ENCODE measurements around the gene MYOZ3.

The MYOZ3 gene

GRCh38 chr5:150622157-150622556, 38.9 kb upstream of the MYOZ3 start:
- DNase-seq (ENCODE audit: extremely low spot score) = no peak
- CTCF ChIA-PET = interaction anchor here (1.4 to 2.1 kb wide), 2 partner anchors 17 to 172 kb away, joined by 3 to 5 read pairs; partner anchors contain the start of gene RPS14
- TF ChIP-seq CTCF (IDR thresholded peaks at IDR 0.05; ENCODE audit: control extremely low read depth, extremely low read depth, low read depth, missing control alignments) = no peak
- POLR2A ChIA-PET = no interaction called here

DNA sequence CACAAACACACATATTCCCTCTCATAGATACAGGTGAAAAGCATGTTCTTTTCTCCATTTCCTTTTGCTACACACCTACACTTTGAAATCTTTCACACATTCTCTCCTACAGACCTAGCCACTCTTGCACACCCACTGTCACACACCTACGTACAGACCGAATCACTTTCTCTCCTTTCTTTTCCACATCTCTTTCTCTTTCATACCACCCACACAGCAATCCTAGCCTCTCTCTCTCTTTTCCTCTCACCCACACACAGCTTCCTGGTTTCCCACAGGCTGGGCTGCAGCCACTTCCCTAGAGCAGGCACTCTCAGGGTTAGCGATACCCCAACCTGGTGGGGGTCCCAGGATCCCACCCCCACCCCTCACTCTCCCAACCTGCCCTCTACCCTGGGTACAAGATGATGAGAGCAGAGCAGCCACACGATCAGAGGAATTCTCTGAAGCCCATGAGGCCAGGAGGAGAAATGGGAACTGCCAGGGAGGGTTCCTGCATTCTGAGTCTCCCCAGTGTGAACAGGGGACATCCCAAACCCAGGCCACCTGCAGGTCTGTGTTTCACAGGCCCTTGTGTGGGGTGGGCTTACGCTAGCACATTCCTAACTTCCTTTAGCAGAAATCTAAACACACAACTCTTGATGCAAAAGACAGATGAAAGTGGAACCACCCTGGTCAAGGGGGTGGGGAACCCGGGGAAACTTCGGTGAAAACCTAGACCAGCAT, 37.7 kb upstream of the MYOZ3 start:
- POLR2A ChIA-PET = interaction anchor here (0.6 kb wide), 1 partner anchor 60 kb away, joined by 4 read pairs; no protein-coding TSS in a partner anchor
- CTCF ChIA-PET = interaction anchor here (0.9 to 2.1 kb wide), 2 partner anchors 34 to 174 kb away, joined by 3 to 5 read pairs; partner anchors contain the start of gene RPS14
- peak; percentile 61 for DNase-seq (ENCODE audit: extremely low spot score)
- no peak for TF ChIP-seq CTCF (IDR thresholded peaks at IDR 0.05; ENCODE audit: control extremely low read depth, extremely low read depth, low read depth, missing control alignments)

DNA sequence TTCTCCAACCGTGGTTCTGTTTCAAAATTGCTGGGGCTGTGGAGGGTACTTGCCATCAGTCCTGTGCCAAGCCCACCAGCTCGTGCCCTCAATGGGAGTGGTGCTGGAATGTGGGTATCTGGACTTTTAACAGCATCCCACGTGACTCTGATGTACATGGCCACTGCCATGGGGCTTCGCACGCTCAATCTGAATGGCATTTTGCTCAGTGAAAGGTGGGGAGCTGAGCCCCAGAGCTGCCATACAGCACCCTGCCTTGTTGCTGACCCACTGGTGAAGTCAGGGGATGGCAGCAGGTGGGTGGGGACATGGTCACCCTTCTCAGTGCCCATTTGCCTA, 37.2 kb upstream of the MYOZ3 start:
- no peak for DNase-seq (ENCODE audit: extremely low spot score)
- TF ChIP-seq CTCF (IDR thresholded peaks at IDR 0.05; ENCODE audit: control extremely low read depth, extremely low read depth, low read depth, missing control alignments) = no peak
- ChIA-PET CTCF (no interaction called here), POLR2A (no interaction called here)

DNA sequence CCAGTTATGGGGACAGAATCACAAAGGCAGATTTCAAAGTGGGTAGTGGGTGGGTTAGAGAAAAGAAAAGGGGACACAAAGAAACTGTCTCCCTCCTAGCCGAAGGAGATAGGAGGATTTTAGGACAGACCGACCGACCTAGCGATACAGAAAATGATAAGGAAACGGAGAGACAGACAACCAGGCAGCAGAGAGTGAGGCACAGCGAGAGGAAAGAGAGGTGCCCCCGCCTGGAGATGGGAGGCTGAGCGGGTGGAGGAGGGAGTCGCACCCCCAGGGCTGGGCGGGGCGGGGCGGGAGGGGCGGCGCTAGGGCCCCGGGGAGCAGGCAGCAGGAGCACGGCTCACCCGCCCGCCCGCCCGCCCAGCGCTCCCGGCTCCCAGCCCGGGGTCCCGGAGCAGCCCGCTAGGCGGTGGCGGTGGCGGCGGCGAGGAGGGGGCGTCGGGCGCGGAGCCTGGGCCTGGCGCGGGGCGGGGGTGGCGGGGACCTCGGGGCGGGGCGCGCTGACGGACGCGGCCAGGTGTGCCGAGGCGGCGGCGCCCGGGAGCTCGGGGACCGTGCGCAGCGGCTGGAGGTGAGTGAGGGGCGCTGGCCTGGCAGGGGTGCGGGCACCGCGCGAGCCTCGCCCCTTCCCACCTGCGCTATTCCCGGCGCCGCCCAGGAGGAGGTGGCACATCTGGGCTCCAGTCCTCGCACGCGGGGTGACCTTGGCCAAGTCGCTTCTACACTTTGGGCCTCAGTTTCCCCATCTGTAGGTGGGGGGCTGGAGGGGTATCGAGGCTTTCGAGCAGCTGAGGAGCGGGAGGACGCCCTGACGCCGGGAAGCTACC, 36.5 kb upstream of the MYOZ3 start:
- TF ChIP-seq CTCF (IDR thresholded peaks at IDR 0.05; ENCODE audit: control extremely low read depth, extremely low read depth, low read depth, missing control alignments) = no peak
- ChIA-PET CTCF (interaction anchor here (2.1 kb wide), 1 partner anchor 76 kb away, joined by 5 read pairs; the partner anchor contains the start of gene RBM22), POLR2A (no interaction called here)
- peak; percentile 83 for DNase-seq (ENCODE audit: extremely low spot score)

DNA sequence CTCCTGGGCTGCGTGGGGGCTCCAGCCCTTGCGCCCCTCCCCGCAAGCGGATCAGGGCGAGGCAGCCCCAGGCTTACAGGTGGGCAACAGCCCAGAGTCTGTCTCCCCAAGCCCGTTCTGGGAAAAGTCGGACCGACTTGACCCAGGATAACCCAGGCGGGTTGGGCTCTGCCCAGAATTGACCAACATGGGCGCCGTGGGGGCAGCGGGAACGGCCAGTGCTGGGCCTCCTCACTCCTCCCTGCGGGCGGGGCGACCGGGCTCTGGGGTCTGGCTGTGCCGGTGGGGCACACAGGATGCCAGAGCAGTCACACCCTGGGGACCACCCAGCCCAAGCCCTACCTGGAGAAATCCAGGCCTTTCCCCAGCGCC, 35.9 kb upstream of the MYOZ3 start:
- CTCF ChIA-PET = interaction anchor here (1.4 to 2.1 kb wide), 2 partner anchors 15 to 75 kb away, joined by 3 to 5 read pairs; partner anchors contain the start of gene RBM22
- POLR2A ChIA-PET = no interaction called here
- no peak for DNase-seq (ENCODE audit: extremely low spot score)
- TF ChIP-seq CTCF (IDR thresholded peaks at IDR 0.05; ENCODE audit: control extremely low read depth, extremely low read depth, low read depth, missing control alignments) = no peak

DNA sequence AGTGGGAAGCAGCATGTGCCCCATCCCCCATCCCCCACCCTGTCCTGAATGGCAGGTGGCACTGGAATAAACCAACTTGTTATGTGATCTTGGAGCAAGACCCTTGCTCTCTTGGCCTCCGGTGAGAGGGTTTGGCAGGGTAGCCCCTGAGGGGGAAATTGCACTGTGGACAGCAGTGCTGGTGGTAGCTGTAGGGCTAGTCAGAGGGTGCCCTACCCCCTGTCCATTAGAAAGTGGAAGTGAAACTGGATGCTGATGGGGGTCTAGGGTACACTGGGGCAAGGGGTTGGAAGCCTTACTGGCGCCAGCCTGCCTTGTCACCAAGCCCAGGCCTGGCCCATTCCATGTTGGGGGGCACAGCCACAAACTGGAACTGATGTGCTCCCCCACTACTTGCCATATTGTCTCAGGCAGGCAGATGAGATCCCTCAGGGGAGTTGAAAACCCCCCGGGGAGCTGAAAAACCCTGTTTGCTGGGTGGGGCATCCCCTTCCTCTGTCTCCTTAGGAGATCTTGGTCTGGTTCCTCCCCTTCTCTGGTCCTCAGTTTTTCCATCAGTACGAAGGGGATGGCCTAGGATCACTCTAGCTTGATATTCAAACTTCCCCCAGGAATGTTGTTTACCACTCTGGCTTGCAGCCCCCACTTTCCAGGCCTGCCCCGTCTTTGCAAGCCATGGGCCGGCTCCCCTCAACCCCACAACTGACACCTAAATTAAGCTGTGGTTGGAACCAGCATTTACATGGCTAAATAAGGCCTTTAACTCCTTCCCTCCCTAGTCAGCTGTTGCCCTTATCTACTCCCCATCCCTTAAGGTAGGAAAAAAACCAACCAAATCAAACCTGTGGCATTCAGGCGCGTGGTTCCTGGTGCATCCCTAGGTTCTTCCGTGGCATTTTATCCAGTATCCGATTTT, 35.0 kb upstream of the MYOZ3 start:
- POLR2A ChIA-PET = no interaction called here
- CTCF ChIA-PET = interaction anchor here (0.8 to 2.1 kb wide), 14 partner anchors 10 to 225 kb away, joined by 3 to 7 read pairs (median 3); partner anchors contain the start of gene RBM22
- DNase-seq (ENCODE audit: extremely low spot score) = peak; percentile 83
- TF ChIP-seq CTCF (IDR thresholded peaks at IDR 0.05; ENCODE audit: control extremely low read depth, extremely low read depth, low read depth, missing control alignments) = no peak
